DMS114 treated with DMSO at 0.1 percent for 48 hours (cell line): ENCODE results near the gene TGFBI.

ENCODE experiments used
- DNase-seq: peaks from one replicate; lab custom pipeline; 2025; ENCODE audit not compliant: unreplicated experiment; lab: John Stamatoyannopoulos, UW

The TGFBI gene

DNA sequence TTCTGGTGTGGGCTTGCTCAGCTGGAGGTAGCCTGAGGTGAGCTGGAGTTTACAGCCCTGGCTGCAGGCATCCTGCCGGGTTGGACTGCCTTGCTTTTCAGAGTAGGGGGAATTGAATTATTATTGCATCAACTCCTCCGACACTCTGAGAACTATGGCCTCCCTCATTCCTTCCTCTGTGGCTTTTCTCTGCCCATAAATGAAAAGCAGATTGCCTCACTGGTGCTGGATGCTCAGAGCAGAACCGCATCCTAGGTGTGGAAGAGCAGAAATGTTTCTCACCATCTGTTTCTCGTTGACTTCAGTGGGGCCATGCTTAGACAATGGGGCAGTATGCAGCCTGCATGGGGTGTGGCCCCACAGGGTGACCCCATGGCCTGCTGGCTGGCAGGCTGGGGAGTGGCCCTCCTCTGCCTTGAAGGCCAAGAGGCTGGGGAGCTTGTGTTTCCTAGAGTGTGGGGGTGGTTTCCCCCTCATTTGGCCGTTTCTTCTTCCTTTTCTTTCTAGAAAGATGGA is 27.3 kb upstream of the TGFBI start:
- no peak for DNase-seq

DNA sequence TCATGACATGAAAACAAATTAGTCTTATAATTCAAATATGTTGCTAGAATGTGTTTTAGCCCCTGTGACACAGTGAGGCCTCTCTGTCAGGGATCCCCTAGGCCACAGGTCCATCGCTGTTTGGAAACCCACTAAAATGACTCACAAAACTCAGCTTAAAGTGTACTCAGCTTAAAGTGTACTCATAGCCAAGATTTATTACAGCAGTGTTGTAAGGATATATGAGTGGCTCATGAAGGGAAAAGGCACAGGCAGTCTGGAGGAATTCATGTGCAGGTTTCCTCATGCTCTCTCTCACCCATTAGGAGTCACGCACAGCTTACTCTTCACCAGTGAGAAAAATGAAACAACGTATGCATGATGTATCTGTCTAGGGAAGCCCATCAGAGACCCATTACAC is 24.4 kb upstream of the TGFBI start:
- DNase-seq, result no peak

DNA sequence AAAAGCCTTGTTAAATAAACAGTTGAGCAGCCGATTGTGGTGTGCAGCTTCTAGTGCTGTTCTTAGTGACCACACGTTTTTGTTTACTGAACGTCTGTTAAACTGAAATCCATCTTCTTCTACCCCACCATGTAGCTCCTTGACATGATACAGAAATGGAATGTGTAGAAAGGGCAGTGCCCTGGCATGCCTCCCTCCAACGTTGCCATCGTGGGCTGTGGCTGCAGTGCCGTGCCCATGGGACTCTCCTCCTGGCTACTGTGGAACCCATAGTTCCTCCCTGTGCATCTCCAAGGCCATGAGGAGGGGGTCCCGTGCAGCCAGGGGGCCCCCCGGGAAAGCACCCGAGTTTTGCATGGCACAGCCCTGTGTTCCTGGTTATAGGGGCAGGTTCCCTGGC is 23.3 kb upstream of the TGFBI start:
- no peak for DNase-seq

DNA sequence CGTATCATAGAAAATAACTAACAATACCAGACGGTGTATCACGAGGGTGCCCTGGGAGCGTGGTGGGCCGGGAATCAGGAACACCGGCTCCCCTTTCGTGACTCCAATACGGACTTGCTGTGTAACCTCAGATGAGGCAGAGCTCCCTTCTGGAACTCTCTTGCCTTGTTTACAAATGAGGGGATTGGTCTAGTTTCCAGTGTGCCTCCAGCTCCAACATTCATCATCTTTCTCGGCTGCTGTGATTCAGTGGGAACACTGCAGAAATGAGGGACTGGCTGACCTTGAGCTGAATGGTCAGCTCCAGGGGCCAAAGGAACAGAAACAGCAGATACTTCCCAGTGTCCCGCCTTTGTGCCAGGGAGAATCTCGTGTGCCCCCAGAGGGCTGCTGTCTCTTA is 22.6 kb upstream of the TGFBI start:
- DNase-seq, result no peak

DNA sequence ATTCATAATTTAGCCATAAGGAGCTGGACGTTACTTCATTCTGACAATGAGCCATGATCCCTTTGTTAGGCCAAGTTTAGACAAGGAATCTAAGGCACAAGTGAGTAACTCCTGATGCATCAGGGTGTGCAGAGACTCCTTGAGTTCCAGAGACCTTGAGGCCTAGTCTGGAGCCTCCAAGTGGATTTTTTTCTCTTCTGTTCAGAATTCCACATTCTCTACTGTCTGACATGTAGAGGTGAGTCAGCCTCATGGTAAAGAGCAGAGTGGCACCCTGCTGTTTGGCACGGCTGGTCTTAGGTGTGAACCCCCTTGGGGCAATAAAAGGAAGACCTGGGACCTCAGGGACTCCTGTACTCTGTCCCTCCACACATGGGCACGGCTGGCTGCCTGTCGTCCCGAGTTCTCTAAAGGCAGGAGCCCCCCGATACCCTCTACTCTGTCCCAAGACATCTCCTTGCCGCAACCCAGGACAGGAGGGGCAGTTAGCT is 22.0 kb upstream of the TGFBI start:
- DNase-seq, result no peak

DNA sequence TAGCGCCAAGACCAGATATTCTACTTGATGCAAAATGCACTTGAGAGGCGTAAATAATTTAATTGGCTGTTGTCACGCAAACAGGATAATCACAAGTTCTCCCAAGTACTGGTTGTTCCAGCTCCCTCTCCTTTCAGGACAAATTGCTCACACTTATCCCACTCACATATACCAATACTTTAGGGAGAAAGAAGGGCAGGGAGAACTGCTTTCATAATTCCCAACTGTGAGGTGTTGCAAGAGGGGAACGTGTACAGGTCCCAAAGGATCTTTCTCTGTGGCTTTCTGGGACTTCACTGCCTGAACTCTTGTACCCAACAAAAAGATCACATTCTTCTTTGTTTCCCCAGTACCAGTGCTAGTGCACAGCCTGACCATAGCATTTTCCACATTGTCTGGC is 21.5 kb upstream of the TGFBI start:
- DNase-seq, result no peak

DNA sequence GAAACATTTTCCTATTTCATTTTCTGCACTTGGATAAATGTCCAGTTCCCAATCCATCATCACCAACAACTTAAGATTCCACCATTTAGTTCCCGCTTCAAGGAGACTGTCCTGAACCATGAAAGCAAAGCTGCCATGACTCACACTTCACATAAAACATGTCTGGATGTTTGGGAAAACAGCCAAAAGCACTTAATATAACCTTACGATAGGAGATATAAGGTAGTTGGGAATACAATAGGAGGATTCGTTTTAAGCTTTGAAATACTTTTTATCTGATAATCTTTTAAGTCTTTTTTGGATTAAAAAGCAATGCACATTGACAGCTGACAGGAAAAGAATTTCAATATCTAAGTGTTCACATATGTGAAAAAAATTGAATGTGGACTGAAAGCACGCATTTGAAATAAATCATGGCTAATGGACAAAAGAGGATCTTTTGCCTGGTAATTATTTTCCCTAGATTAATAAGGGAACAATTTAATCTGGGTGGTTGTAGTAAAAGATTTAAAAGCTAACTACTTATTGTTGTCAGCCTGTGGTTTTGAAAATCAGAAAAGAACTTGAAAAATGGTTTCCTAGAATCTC is 17.3 kb upstream of the TGFBI start:
- DNase-seq, result no peak

DNA sequence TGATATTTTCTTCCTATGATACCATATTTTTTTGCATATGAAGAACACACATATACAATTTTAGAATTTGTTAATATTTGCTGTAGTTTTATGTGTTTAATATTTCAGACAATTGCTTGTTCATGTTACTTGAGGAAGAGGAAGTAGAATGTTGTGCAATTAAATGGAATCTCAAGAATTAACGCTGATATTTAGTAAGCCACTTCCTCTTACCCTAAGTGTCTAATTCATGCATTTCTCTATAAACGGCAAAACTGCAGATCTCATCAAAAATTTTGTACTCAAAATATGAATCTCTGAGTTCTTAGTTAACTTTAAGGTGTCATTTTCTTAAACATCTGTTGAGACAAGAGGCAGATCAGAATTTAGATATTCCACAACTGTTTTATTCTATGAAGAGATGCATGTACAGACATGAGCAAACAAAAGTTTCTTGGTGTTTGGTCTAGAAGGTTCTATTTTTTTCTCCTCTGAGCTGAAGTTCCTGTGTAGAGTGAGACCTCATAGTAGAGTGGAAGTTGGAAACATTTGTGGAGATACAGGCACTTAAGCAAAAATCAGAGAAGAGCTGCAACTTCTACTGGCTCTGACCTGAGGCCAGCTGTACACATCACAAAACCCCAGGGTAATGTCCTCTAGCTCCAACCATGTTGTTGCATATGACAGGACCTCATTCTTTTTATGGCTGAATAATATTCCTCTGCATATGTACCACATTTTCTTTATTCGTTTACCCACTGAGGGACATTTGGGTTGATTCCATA is 16.6 kb upstream of the TGFBI start:
- DNase-seq, result no peak

DNA sequence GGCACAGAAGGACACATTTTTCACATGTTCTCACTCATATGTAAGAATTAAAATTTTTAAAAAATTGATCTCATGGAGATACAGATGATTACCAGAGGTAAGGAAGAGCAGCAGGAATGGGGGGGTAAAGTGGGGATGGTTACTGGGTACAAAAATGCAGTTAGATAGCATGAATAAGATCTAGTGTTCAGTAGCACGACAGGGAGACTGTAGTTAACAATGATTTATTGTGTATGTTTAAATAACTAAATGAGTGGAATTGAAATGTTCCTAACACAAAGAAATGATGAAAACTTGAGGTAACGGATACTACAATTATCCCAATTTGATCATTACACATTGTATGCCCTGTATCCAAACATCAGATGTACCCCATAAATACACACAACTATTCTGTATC is 15.2 kb upstream of the TGFBI start:
- DNase-seq, result no peak

DNA sequence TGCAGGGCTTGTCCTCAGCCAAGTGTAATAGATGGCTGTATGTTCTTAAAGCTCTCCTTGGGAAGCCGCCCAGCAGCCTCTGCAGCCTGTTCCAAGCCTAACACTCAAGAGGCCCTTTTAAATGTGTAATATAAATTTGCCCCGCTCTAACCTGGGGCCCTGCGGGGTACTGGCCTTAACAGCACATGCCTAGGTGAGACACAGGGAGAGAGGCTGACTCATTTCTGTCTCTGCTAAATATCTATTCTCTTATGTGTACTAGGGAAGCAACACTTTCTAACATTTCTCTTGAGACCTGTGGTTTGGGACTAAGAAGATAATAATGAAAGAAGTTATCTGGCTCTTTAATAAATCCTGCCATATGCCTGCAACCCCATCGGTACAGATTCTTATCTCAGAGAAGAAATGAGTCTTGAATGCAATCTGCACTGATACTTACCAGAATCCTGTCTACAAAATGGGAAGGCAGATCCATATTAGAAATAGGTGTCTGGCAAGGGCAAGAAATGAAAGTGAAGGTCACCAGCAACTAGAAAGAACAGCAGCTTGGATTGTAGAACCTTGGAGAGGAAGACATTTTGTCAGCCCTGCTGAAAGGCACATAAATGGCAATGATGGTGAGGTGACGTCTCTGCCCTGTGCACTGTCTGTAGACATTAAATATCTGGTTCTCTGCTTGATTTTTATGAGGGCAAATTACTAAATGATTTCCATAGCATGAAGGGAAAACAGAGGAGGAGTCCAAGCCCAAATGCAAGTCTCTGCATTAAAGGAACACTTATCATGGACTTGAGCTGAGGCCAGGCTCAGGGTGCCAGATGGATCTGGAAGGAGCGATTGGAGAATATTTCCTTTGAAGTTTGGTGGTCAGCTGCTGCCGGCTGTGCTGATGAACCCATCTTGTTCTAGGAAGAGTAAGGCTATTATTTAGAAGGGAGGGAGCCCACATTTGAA is 14.5 kb upstream of the TGFBI start:
- DNase-seq, result no peak

DNA sequence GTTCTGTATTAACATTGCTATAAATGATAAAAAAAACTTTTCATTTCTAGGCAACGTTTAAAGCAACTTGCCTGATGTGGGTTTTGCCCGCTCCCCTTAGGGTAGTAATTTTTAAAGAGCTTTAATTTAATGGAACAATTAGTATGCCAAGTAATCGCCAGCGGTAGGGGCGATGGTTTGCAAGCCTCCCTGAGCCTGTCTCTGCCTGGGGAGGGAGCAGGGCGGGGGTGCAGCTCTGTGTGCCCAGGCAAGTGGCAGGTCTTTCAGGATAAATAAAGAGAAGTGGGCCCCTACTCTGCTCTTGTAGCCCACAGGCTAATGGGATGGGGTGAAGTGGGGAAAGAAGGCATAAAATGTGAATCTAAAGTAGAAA is 13.8 kb upstream of the TGFBI start:
- DNase-seq, result no peak

DNA sequence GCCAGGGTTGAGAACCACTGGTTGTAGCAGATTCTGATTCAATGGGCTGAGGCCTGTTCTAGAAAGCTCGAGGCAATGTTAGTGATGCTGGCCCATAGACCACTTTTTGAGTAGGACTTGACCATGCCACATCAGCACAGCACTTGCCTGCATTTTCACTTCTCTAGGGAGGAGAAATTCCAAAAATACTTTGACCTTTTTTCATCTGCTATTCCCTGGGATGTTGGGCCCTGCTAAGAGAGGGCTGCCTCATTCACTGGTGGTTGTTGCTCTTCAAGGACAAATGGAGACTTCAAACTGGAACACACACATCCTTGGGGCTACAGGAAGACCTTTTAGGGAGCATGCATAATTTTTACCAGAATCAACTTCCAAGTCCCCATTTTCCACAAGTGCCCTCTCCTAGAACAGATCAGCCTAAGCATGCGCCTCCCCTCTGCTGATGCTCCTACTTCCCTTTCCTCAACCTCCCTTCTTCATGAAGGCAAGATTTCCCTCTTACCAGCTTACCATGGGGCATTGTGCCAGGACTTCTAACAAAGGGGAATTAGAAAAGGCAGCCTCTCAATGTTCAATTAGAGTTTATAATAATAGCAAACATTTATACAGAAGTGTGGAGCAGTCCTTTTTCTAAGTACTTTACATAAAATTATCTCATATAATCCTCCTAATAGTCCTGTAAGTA is 12.7 kb upstream of the TGFBI start:
- DNase-seq, result no peak

DNA sequence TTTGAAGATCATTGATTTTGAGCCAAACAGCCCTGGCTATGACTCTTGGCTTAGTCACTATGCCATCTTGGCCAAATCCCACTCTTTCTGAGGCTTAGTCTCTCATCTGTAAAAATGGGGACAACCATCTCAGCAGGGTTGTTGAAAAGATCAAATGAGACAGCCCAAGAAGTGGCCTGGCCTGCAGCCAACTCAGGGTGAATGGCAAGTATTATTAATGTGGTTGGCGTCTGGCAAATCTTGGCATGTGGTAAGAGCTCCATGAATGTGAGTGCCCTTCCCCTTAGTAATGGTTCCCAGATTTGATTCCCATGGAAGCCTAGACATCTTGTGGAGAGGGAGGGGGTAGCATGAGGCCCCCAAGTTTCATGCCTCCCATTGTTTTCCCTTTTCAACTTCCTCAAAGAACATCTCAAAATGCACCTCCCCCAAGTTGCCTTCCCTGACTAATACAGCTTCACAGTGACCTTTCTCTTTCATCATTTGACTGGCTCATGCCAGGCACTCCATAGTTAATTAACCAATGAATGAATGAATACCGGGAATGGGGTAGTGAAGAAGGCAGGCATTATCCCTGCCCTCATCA is 11.8 kb upstream of the TGFBI start:
- DNase-seq, result no peak

DNA sequence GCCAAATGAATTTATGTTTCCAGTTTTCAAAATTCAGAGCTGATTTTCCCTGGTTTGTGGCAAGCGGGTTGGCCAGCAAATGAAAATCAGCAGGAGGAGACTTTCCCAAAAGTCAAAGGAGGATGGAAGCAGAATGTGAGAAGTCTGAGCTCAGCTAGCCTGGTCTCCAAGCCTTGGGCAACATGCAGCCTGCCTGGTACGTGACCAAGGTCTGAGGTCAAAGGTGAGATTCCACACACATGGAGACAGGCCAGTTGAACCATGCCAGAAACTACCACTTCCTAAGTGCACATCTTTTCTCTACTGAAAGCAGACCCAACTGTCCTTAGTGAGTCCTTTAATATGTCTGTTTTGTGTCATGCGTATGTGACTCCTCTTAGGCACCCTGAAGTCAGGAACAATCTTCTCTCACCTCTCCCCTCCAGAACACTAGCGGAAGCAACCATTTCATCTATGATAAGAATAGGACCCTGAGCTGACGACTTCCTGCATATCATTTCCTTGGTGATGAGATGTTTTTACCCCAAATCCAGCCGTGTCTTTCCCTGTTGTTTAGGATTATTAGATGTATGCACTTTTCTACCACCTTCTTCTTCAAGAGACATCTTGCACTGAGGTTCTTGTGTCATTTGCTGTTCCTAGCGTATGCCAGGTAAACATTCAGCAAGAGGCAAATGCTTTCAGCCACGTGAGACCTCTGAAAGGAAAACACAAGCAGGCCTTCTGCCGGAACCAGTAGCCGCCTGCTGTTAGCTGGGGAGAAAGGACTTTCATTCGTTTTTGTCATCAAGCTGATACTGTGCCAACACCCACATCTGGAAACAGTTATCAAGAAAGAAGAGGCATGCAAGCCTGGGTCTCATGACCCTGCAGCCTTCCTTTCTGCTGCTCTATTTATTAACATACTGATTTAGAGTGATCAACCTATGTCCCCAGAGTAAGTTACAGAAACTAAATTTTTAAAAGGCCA is 9.7 kb upstream of the TGFBI start:
- DNase-seq, result no peak

DNA sequence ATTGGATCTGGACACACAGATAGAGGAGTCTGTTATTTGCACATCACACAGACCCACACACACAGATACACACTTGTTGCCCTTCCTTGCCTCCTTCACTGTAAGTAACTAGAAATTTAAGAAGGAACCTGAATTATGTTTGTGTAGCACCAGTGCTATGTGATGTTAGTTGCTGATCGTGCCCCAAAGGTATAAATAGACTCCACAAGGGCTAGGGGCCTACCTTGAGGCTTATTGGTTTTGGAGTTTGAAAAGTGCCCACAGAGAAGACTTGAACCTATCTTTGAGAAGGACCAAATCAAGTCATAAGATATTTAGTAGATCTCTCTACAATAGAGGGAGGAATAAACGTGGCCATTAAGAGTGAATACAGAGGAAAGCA is 8.8 kb upstream of the TGFBI start:
- DNase-seq, result no peak

DNA sequence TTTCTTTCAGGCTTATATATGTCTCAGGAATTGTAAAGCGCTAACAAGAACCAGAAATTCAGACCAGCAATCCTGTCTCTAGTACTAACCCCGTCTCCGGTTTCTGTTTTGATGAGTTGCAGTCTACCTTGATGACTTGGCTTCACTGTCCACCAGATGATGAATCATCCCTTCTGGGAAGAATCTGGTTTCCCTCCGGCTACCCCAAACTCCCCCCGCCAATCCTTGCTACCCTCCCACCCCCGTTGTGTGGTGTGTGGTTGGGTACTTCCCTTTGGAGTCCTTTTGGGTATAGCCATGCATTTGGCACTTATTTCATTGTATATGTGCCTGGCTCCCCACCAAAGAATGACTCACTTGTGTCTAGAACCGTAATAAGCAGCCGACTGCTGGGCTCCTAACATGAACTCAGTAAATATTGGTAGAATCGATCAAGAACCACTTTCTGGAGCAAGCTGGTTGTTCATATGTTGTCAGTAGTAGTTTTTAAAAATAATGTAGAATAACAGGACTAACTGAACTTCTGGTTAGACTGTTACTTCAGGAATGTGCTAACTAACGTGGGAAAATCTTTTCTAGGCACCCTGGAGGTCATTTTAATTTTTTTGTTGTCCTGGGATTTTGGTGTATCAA is 8.3 kb upstream of the TGFBI start:
- no peak for DNase-seq

DNA sequence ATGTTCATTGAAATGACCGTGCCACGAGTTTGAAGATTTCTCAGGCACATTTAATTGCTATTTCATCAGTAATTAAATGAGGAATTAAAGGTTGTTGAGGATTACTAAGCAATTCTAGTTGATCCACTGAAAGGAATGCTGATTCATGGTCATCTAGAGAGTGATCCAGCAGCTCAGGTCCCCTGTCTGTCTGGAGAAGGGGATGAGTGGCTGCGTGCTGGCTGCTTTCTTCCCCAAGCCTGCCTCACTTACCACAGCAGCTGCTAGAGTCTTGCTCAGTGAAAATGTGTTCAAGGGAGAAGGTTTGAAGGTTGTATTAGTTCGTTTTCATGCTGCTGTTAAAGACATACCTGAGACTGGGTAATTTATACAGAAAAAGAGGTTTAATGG is 7.8 kb upstream of the TGFBI start:
- DNase-seq, result no peak

DNA sequence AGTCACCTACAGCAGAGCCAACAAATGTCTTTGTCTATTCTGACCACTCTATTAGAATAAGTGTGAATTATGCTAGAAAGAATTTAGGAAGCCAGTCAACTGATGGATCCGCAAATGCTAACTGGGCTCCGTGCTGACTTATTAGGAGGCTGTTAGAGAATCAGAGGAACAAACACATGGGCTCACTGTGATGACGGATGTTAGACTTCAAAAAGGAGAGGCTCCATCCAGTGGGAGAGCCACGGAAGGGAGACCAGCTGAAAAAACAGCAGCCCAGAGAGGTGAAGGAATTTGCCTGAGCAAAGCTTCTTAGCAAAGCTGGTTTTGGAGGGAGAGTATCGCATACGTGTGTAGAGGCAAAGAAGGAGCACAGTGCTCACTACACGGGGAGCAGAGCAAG is 5.8 kb upstream of the TGFBI start:
- DNase-seq, result no peak

DNA sequence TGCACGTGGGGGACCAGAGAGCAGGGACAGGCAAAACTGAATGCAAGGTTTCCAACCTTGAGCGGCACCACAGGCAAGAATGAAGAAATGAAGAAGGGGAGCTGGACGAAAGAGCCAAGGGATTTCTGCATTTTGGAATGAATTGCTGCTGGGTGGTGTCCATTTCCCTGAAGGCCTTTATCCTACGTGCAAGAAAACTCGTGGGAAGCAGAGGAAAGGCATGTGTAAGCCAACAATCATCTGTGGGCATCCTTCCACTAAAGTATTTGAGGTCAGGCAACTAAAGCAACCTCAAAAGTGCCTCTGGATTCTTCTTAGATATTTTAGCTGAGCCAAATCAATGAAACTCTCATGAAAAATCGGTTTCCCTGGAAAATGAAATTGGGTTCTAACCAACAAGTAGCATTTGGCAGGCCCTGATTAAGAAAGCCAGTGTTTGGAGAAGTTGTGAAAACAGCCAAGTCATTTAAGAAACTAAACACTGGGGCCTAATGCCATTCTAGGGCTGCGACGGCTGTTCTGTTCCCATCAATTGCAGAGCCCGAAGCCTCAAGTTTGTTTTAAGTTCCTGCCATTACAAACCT is 4.7 kb upstream of the TGFBI start:
- no peak for DNase-seq
